Measurements from ENCODE around the gene CLDN20. TPM values are rescaled to one million over a fixed set of nuclear protein-coding genes. Genes with fewer than 3 reads are reported as not detected.

Gene CLDN20
- total and polyA plus RNA-seq, 3 donors from 2014 or later: 0.26 TPM; not detected in 2

- TF ChIP-seq CTCF (IDR thresholded peaks at IDR 0.05) (no peak), POLR2A (IDR thresholded peaks at IDR 0.05) (no peak)
- H3K4me3 ChIP-seq: no peak overlapping the region
- H3K36me3 ChIP-seq (ENCODE audit: low read depth, missing control alignments): no peaks in the 10 kb centered on the region
- peaks cover 21% of the 10 kb centered on the region for H3K4me1 ChIP-seq
- no peaks in the 10 kb centered on the region for H3K9me3 ChIP-seq
- no peaks in the 10 kb centered on the region for H3K27me3 ChIP-seq
- intact Hi-C loops (cut with DNase I; ENCODE audit: low total_unique reads): no loop called here
- H3K27ac ChIP-seq: no peak overlapping the region
- no peak for DNase-seq
Observed at GRCh38 chr6:155271145-155271544, 7.3 kb downstream of the CLDN20 start.

- H3K9me3 ChIP-seq: no peaks in the 10 kb centered on the region
- no peaks in the 10 kb centered on the region for H3K27me3 ChIP-seq
- peaks cover 21% of the 10 kb centered on the region for H3K4me1 ChIP-seq
- H3K4me3 ChIP-seq: no peak overlapping the region
- intact Hi-C loops (cut with DNase I; ENCODE audit: low total_unique reads): no loop called here
- DNase-seq: no peak
- 54 to 59% methylated on average over 8 of the region's 8 CpGs for WGBS, 2 donors
- H3K36me3 ChIP-seq (ENCODE audit: low read depth, missing control alignments): no peaks in the 10 kb centered on the region
- TF ChIP-seq CTCF (IDR thresholded peaks at IDR 0.05): no peak
- no peak for TF ChIP-seq POLR2A (IDR thresholded peaks at IDR 0.05)
- H3K27ac ChIP-seq: peak overlapping the region in 1 of 2 donors; percentile 61
Observed at GRCh38 chr6:155272353-155273232, 8.8 kb downstream of the CLDN20 start.

- no peak for TF ChIP-seq POLR2A (IDR thresholded peaks at IDR 0.05)
- TF ChIP-seq CTCF (IDR thresholded peaks at IDR 0.05): no peak
- Histone ChIP-seq H3K4me1 (peaks cover 21% of the 10 kb centered on the region), H3K36me3 (ENCODE audit: low read depth, missing control alignments) (no peaks in the 10 kb centered on the region), H3K27ac (peak overlapping the region in 1 of 2 donors; percentile 61), H3K4me3 (no peak overlapping the region), H3K27me3 (no peaks in the 10 kb centered on the region), H3K9me3 (no peaks in the 10 kb centered on the region)
- no peak for DNase-seq
- 43 to 50% methylated on average over 3 of the region's 3 CpGs for WGBS, 2 donors
- intact Hi-C loops (cut with DNase I; ENCODE audit: low total_unique reads): no loop called here
Observed at GRCh38 chr6:155273431-155273830, 9.6 kb downstream of the CLDN20 start.

GRCh38 chr6:155274106-155274505 lies 10.3 kb downstream of the CLDN20 start:
- Histone ChIP-seq H3K4me3 (no peak overlapping the region), H3K4me1 (peaks cover 21% of the 10 kb centered on the region), H3K27ac (peak overlapping the region in 1 of 2 donors; percentile 61), H3K27me3 (no peaks in the 10 kb centered on the region), H3K9me3 (no peaks in the 10 kb centered on the region), H3K36me3 (ENCODE audit: low read depth, missing control alignments) (no peaks in the 10 kb centered on the region)
- TF ChIP-seq POLR2A (IDR thresholded peaks at IDR 0.05) (no peak), CTCF (IDR thresholded peaks at IDR 0.05) (no peak)
- WGBS, 2 donors: 57 to 60% methylated on average over 2 of the region's 2 CpGs
- no peak for DNase-seq
- intact Hi-C loops (cut with DNase I; ENCODE audit: low total_unique reads): no loop called here

GRCh38 chr6:155274533-155274932 lies 10.7 kb downstream of the CLDN20 start:
- Histone ChIP-seq H3K27ac (peak overlapping the region in 1 of 2 donors; percentile 61), H3K36me3 (ENCODE audit: low read depth, missing control alignments) (no peaks in the 10 kb centered on the region), H3K27me3 (no peaks in the 10 kb centered on the region), H3K9me3 (no peaks in the 10 kb centered on the region), H3K4me3 (no peak overlapping the region), H3K4me1 (peaks cover 21% of the 10 kb centered on the region)
- no peak for TF ChIP-seq POLR2A (IDR thresholded peaks at IDR 0.05)
- TF ChIP-seq CTCF (IDR thresholded peaks at IDR 0.05): no peak
- intact Hi-C loops (cut with DNase I; ENCODE audit: low total_unique reads): no loop called here
- no peak for DNase-seq
- 72 to 77% methylated on average over 1 of the region's 1 CpG for WGBS, 2 donors

Measured in testis (tissue), 3 donors.